Esophagus squamous epithelium (tissue), 4 donors: Measurements from ENCODE around the gene MRPS24.
"Not testable (repeated sequence)": the region's sequence is repeated elsewhere in the genome, so short reads cannot be mapped to it uniquely, and the experiment has no call there.

Experiments
- POLR2A ChIP-seq, 4 donors: fragments of 450-650 bp; IDR thresholded peaks; one replicate each; pipeline ENCODE4 v1.6.1; 2017; ENCODE audit warnings: antibody characterized with exemption in 4 of 4, mild to moderate bottlenecking in 4 of 4, moderate library complexity in 3 of 4
- TF ChIP-seq, protein P1 (sequence below), 6 experiments: fragments of 450-650 bp in 4 of 6; fragments of 200-600 bp in 2 of 6; sonication (generic) in 2 of 6; IDR thresholded peaks; one replicate each; pipeline ENCODE4 v1.5.1; 2016 to 2019; ENCODE audit warnings: antibody characterized with exemption in 6 of 6, mild to moderate bottlenecking in 4 of 6, moderate library complexity in 4 of 6

DNA sequence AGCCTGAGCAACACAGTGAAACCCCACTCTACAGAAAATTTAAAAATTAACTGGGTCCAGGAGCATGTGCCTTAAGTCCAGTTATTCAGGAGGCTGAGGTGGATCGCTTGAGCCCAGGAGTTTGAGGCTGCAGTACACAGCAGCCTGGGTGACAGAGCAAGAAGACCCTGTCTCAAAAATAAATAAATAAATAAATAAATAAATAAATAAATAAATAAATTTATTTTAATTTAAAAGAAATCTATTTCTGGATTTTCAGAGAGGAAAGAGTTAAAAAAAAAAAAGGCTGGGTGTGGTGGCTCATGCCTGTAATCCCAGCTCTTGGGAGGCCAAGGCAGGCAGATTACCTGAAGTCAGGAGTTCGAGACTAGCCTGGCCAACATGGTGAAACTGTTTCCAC, 29.3 kb upstream of the MRPS24 start:
- TF ChIP-seq, protein P1, sequence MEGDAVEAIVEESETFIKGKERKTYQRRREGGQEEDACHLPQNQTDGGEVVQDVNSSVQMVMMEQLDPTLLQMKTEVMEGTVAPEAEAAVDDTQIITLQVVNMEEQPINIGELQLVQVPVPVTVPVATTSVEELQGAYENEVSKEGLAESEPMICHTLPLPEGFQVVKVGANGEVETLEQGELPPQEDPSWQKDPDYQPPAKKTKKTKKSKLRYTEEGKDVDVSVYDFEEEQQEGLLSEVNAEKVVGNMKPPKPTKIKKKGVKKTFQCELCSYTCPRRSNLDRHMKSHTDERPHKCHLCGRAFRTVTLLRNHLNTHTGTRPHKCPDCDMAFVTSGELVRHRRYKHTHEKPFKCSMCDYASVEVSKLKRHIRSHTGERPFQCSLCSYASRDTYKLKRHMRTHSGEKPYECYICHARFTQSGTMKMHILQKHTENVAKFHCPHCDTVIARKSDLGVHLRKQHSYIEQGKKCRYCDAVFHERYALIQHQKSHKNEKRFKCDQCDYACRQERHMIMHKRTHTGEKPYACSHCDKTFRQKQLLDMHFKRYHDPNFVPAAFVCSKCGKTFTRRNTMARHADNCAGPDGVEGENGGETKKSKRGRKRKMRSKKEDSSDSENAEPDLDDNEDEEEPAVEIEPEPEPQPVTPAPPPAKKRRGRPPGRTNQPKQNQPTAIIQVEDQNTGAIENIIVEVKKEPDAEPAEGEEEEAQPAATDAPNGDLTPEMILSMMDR (IDR thresholded peaks at IDR 0.05): not testable (repeated sequence)
- not testable (repeated sequence) for TF ChIP-seq POLR2A (IDR thresholded peaks at IDR 0.05)
